ENCODE data around the gene OR11A1. TPM values are rescaled to one million over a fixed set of nuclear protein-coding genes. Genes with fewer than 3 reads are reported as not detected.

Gene OR11A1
- total and polyA plus RNA-seq, 4 donors, result not detected

- TF ChIP-seq NR2F2 (IDR thresholded peaks at IDR 0.05) (no peak), RAD21 (IDR thresholded peaks at IDR 0.05) (no peak)
Observed at GRCh38 chr6:29479560-29479959, 22.7 kb upstream of the OR11A1 start (continued).

- H3K9ac ChIP-seq (ENCODE audit: low read depth in 1 of 2, low read length in 2 of 2), result no peak overlapping the region
- H3K27me3 ChIP-seq (ENCODE audit: control insufficient read depth in 4 of 4, insufficient read depth in 4 of 4, low read length in 3 of 4), result no peaks in the 10 kb centered on the region
- no peak for TF ChIP-seq YY1 (IDR thresholded peaks at IDR 0.05)
- no peak for TF ChIP-seq GABPA (IDR thresholded peaks at IDR 0.05 in 1 of 2, conservative IDR thresholded peaks at IDR 0.05 in 1 of 2)
- no peak for TF ChIP-seq REST (IDR thresholded peaks at IDR 0.05)
- TF ChIP-seq SP1 (IDR thresholded peaks at IDR 0.05), result no peak
- TF ChIP-seq CTCF (IDR thresholded peaks at IDR 0.05; ENCODE audit: low read depth, low read length, missing input control), result no peak
- no peak for TF ChIP-seq FOXA2 (IDR thresholded peaks at IDR 0.05)
- TF ChIP-seq HNF4A (conservative IDR thresholded peaks at IDR 0.05), result no peak
- TF ChIP-seq EGR1 (IDR thresholded peaks at IDR 0.05; ENCODE audit: low read depth in 2 of 2), result no peak
- TF ChIP-seq TAF1 (conservative IDR thresholded peaks at IDR 0.05), result no peak
- no peak for TF ChIP-seq FOXA1 (IDR thresholded peaks at IDR 0.05)
- no peak for TF ChIP-seq RXRA (IDR thresholded peaks at IDR 0.05)
- no peak for TF ChIP-seq HNF4G (IDR thresholded peaks at IDR 0.05)
- no peak for TF ChIP-seq ATF3 (IDR thresholded peaks at IDR 0.05)
- no peak for TF ChIP-seq MAX (IDR thresholded peaks at IDR 0.05)
- no peak for TF ChIP-seq ZBTB33 (IDR thresholded peaks at IDR 0.05)
- TF ChIP-seq NR2F2 (IDR thresholded peaks at IDR 0.05), result no peak
- TF ChIP-seq JUND (IDR thresholded peaks at IDR 0.05), result no peak
- no peaks in the 10 kb centered on the region for H3K9me3 ChIP-seq (ENCODE audit: control insufficient read depth in 4 of 4, low read length in 3 of 4)
- H3K27ac ChIP-seq (ENCODE audit: low read depth in 1 of 2, low read length in 2 of 2), result no peak overlapping the region
- no peaks in the 10 kb centered on the region for H3K36me3 ChIP-seq (ENCODE audit: control insufficient read depth in 4 of 4, insufficient read depth in 3 of 4, low read depth in 1 of 4, low read length in 3 of 4)
- WGBS, result 94% methylated on average over 5 of the region's 5 CpGs
- DNase-seq (ENCODE audit: low spot score), result no peak
- no peak overlapping the region for H3K4me3 ChIP-seq (ENCODE audit: low read depth in 1 of 3, low read length in 3 of 3)
- H3K4me1 ChIP-seq (ENCODE audit: control insufficient read depth in 4 of 4, insufficient read depth in 4 of 4, low read length in 3 of 4), result peaks cover 0 to 6% (median 2%) of the 10 kb centered on the region in 4 donors
Observed at GRCh38 chr6:29478740-29479139, 21.9 kb upstream of the OR11A1 start.

Data from liver (tissue), 9 donors.